CD4-positive, alpha-beta T cell treated with Interleukin-15 for 1 hour (primary cell): ENCODE results near the gene SPPL2C.

Experiments used
- DNase-seq: peaks from one replicate; pipeline ENCODE4 v3.0.0-alpha.2; 2020

Gene SPPL2C

DNA sequence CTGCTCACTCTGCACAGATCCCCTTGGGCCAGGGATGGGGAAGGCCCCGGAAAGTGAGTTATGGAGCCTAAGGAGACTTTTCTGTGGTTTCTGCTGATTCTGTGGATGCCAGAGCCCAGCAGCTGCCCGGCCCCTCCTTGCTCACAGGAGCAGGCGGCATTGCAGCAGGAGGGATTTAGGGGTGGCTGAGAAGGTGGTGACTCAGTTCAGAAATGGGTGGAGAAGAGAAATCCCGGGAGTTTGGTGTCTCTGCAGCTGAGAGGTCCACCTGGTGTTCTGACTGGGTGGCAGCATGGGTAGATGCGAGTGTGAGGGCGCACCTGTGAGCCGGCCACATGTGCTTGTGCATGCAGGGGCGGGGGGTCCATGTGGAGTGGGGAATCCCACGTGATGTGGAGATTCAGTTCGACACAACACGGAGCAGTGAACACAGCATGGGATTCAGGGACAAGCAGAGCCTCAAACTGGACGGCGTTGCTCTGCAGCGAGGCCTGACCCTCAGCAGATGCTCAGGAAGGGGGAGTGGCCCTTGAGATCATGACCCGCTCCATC lies 16.0 kb upstream of the SPPL2C start:
- no peak for DNase-seq

GRCh38 chr17:45833920-45834319 lies 10.8 kb upstream of the SPPL2C start:
- no peak for DNase-seq

DNA sequence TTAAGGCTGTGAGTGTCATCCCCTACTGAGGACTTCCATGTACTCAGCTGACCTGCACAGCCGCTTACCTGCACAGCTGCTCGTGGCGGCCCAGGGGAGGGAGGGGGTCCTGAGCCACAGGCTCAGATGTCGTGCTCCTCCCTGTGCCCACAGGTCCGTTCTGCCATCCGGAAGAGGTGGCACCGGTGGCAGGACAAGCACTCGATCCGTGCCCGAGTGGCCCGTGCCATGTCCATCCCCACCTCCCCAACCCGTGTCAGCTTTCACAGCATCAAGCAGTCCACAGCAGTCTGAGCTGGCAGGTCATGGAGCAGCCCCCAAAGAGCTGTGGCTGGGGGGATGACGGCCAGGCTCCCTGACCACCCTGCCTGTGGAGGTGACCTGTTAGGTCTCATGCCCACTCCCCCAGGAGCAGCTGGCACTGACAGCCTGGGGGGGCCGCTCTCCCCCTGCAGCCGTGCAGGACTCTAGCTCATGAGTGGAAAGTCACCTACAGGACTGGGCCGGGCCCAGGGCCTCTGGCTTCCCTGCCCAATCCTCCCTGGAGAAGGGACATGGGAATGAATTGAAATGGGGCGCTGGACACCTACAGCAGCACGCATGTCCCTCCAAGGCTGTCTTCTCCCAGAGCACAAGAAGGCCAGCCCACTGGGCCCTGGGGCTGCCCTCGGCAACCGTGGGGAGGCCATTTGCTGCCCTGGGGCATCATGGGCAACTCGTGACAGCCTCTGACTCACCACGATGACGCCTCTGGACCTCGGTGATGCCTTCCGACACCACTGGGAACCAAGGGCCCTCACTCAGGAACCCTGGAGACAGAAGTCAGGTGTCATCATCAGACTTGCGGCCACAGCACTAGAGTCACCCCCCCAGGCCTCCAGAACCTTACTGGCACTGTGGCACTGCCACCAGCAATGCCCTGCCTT lies 9.9 kb upstream of the SPPL2C start:
- DNase-seq, result no peak

DNA sequence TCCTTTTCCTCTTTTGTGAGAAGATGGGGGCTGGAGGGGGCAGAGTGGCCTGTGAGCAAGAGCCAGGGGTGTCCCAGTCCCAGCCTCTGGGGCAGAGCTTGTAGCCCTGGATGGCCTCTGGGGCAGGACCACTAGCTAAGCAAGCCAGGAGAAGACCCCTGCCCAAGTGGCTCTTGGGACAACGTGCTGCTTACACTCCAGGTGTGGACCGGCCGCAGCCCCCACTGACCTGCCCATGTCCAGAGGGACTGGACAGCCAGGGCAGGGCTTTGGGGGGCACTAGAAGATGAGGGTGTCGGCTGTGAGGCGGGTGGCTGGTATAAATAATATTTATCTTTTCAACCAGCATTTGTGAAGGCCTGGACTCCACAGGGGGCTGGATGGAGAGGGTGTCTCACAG lies 9.2 kb upstream of the SPPL2C start:
- DNase-seq, result no peak

DNA sequence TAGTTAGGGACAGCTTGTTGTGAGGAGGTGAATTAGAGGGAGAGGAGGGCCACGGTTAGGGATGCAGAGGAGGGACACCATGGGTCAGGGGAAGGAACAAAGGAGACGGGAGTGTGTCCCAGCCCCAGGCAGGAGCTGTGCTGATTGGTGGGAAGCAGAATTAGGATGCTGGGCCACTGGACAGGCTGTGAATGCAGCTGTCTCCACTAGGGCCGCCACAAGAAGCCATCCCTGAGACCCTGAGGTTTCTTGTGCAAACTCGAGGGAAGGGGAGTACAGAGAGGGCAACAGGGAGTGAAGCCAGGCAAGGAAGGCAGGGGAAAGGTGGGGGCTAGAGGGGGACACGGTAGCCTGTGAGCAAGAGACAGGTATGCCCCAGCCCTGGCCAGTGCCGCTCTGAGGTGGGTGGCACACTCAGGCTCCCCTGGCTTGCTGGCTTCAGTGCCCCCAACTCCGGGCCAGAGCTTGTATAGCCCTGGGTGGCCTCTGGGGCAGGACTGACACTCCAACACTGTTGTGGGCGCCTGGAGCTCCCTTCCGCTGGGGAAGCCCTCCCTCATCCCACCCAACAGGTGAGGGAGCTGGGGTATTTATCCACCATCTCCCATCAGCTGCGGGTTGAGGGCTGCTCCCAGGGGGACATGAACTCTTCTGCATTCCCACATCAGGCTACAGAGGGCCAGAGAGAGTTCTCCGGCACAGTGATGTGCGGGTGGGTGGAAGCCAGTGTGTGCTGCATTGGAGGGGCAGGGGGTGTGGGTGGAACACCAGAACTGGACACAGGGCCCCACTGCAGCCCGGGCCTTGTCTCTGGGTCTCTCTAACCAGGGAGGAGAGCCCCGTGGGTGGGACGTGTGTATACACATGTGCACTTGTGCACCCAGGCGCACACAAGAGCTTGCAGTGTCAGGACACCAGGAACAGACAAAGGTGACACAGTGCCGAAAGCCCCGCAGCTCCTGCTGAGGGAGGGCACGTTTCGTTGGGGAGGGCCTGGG lies 8.3 kb upstream of the SPPL2C start:
- no peak for DNase-seq

GRCh38 chr17:45837187-45837586 lies 7.5 kb upstream of the SPPL2C start:
- DNase-seq, result no peak

DNA sequence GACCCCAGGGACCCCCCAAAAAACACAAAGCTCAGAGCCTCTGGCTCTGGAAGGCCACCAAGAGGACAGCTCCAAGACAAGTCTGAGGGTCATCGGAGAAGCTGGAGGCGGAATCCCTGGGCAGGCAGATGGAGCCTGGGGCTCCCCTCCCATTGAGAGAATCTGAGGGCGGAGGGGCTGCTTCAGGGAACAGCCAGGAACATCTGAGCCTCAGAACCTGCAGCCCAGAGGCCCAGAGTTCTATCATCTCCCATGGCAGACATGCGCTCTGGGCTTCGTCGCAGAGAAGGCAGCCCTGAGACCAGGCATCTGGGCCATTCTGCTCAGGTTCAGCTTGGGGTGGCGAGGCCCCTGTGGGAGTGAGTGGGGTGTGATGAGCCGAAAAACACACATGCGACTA lies 7.1 kb upstream of the SPPL2C start:
- DNase-seq, result no peak

- DNase-seq, result no peak
Measured at GRCh38 chr17:45838751-45839295, 5.9 kb upstream of the SPPL2C start.

DNA sequence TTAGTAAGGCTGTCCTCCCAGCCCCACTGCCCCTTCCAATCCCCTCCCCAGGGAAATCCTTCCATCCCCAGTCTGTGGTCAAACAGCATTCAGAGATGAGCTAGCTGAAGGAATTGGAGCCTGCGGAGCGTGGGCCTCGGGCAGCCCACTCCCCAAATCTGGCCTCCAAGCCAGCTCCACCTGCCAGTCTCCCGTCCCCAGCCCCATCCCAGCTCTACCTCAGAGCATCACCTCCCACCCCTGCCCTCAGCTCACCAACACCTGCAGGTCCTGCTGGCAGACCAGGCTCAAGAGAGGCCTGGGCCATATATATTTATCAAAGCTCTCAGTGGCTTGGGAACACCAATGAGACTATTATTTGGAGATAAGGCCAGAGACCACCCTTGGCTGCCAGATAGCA lies 5.2 kb upstream of the SPPL2C start:
- DNase-seq, result no peak

DNA sequence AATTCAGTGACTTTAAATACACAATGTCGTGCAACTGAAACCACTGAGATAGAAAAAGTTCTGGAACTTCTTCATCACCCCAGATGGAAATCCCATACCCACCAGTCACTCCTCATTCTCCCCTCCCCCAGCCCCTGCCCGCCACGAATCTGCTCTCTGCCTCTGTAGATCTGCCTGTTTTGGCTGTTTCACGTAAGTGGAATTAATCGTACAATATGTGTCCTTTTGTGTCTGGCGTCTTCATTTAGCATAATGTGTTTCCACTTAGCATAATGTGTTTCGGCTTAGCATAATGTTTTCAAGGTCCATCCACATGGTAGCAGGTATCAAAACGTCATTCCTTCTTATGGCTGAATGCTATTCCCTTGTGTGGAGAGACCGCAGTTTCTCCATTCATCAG lies 3.5 kb upstream of the SPPL2C start:
- no peak for DNase-seq

DNA sequence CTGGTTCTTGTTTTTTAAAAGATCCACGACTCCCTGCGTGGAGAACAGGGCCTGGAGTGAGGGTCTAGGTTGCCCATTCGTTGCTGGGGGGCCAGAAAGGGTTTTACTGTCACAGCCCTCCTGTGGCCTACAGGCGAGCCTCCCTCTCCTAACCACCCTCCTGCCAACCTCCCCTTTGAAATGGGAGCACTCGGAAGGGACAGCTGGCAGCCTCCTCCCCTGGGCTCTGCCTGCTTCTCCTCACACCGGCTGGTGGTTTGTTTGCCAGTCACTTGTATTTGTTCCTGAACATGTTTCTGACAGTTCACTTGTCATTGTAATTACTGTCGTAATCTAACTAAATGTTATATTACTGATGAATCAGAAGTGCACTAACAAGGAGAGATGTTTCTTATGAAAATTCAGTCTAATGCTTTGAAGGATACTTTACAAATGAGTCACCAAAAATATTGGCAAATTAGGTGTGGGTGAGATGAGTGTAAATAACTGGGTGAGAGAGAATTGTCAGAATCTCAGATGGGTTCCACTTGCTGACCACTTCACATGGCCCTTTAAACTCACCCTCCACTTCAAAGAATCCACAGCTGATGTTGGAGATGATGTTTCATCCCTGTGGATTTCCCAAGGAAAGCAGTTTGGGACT lies 2.7 kb upstream of the SPPL2C start:
- DNase-seq, result no peak

DNA sequence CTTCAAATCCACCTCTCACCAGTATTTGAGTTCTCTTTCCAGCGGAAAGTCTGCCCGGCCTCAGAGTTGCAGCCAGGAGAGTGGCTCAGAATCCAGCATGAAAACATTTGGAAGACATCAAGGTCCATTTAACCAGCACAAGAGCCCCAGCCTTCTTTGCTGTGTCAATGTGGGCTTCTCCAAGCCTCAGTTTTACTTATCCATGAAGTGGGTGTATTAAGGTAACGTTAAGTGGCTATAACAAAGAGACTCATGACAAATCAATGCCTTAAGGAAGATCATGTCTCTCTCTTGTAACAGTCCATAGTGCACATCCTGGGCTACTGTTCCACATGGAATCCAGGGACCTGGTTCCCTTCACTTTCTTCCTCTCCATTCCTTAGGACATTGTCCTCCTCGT lies 959 bp upstream of the SPPL2C start:
- no peak for DNase-seq

GRCh38 chr17:45845376-45846185 lies 900 bp downstream of the SPPL2C start:
- no peak for DNase-seq

- no peak for DNase-seq
Measured at GRCh38 chr17:45846223-45846622, 1.5 kb downstream of the SPPL2C start.

DNA sequence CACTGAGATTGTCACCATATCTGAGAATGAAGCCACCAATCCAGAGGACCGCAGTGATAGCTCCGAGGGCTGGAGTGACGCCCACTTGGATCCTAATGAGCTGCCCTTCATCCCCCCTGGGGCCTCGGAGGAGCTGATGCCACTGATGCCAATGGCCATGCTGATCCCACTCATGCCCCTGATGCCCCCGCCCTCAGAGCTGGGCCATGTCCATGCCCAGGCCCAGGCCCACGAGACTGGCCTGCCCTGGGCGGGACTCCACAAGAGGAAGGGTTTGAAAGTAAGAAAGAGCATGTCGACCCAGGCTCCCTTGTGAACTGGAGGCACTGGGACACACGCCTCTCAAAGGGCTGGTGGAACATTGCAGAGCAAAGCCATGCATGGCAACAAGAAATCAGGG lies 2.0 kb downstream of the SPPL2C start:
- no peak for DNase-seq

DNA sequence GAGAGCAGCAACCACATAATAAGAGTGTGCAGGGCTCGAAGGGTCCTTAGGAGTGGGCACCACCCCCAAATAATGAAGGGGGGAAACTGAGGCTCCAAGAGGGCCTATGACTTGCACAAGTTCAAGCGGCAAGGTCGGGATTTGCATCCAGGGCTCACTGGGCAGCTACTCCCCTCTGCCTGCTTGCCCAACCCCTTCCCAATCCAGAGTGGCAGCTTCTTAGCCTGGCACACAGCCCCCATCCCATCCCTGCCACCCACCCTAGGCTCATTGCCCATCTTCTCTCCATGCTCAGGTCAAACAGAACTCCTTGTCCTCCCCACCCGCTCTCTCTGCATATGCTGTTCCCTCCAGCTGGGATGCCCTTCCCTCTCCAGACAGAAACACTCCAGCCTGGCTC lies 2.4 kb downstream of the SPPL2C start:
- DNase-seq, result no peak

GRCh38 chr17:45847747-45848146 lies 3.1 kb downstream of the SPPL2C start:
- DNase-seq, result no peak

DNA sequence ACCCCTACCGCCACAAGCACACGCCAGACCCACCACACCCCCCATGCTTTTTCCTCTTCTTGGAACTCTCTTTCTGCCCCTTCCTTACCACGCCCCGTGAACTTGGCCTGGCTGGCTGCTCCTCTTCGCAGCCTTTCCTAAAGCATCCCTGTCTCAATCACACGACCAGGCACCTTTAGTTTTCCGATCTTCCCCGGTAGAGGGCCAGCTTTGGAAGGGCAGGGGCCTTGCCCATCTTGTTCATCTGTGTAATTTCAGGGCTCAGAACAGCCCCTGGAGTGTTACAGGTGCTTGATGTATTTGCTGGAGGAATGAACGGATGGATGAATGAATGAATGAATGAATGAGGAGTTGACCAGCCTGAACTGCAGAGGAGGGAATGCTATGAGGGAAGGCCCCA lies 3.7 kb downstream of the SPPL2C start:
- no peak for DNase-seq

GRCh38 chr17:45848868-45849535 lies 4.3 kb downstream of the SPPL2C start:
- no peak for DNase-seq

DNA sequence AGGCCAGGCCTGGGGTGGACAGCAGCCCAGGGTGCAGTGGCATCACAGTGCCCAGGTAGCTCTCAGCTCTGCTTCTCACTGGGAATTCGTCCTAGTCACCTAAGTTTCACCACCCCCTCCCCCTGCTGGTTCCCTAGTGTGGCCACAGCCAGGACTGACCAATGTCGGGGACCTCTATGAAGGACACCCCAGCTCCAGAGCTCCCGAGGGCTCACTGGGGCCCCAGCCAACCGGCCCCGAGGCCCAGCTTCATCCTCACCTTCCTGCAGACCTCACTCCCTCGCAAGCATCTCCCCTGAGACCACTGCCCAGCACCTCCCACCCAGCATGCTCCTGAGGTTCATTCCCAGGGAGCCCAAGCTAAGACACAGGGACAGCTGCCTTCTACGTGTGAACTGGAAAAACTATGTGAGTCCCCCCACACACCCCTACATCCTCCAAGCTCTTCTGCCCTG lies 4.9 kb downstream of the SPPL2C start:
- DNase-seq, result no peak

DNA sequence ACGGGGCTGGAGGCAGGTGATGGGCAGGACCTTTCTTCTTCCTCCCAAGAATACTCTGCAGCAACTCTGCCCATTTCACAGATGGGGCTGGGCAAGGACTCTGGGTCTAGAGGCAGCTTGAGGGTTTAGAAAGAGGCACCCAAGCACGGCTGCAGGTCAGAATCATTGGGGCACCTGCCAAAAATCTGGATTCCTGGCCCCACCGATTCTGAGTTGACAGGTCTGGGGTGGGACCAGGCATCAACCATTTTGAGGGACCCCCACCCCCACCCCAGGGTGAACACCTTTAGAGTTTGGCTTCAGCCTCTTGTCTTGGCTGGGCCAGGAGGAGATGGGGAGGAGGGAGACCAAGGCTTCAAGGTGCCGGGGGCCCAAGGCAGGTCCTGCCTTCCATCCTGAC lies 5.3 kb downstream of the SPPL2C start:
- no peak for DNase-seq
